HepG2 (cell line): Measurements from ENCODE around the gene SPACA4. TPM values are rescaled to one million over a fixed set of nuclear protein-coding genes. Genes with fewer than 3 reads are reported as not detected.
A peak's percentile ranks its signal among the peaks of the same experiment; 100 is the strongest.

ENCODE experiments used
- BRCA1 ChIP-seq: sonication (generic); formaldehyde crosslinking; IDR thresholded peaks from 2 replicates; pipeline ENCODE4 v1.4.0; 2020; ENCODE audit warnings: missing genetic modification reagents
- CCAR2 ChIP-seq: fragments of 200-400 bp; formaldehyde crosslinking; optimal IDR thresholded peaks from 2 replicates; pipeline ENCODE3; 2018; ENCODE audit warnings: low read depth, mild to moderate bottlenecking, low read length, moderate library complexity
- DNMT3B ChIP-seq: conservative IDR thresholded peaks from 2 replicates; pipeline ENCODE4 v1.6.1; 2016; ENCODE audit warnings: missing biosample characterization, control low read depth
- GPN1 ChIP-seq: sonication (generic); formaldehyde crosslinking; IDR thresholded peaks from 2 replicates; pipeline ENCODE4 v1.5.1; 2020; ENCODE audit warnings: missing genetic modification reagents, borderline replicate concordance
- HDAC6 ChIP-seq: fragments of 200-600 bp; sonication (generic); IDR thresholded peaks from 2 replicates; pipeline ENCODE4 v1.7.0; 2017; ENCODE audit warnings: mild to moderate bottlenecking, antibody characterized with exemption, low read length, low read depth
- HOXA3 ChIP-seq: sonication (generic); formaldehyde crosslinking; IDR thresholded peaks from 2 replicates; pipeline ENCODE4 v1.5.0; 2020; ENCODE audit warnings: missing genetic modification reagents
- MAFG ChIP-seq: sonication (generic); formaldehyde crosslinking; IDR thresholded peaks from 2 replicates; pipeline ENCODE4 v1.5.1; 2020; ENCODE audit warnings: mild to moderate bottlenecking, missing genetic modification reagents
- SETDB1 ChIP-seq: sonication (generic); formaldehyde crosslinking; IDR thresholded peaks from 2 replicates; pipeline ENCODE4 v1.5.1; 2020; ENCODE audit warnings: missing genetic modification reagents, mild to moderate bottlenecking, borderline replicate concordance
- TRIM24 ChIP-seq: sonication (generic); formaldehyde crosslinking; IDR thresholded peaks from 2 replicates; pipeline ENCODE4 v1.8.0; 2022; ENCODE audit warnings: mild to moderate bottlenecking, missing genetic modification reagents
- ZNF232 ChIP-seq: sonication (generic); formaldehyde crosslinking; IDR thresholded peaks from 2 replicates; pipeline ENCODE4 v1.4.0; 2020; ENCODE audit warnings: missing genetic modification reagents, borderline replicate concordance
- ZNF331 ChIP-seq: sonication (generic); formaldehyde crosslinking; IDR thresholded peaks from 2 replicates; pipeline ENCODE4 v1.4.0; 2020; ENCODE audit warnings: missing genetic modification reagents
- ZNF468 ChIP-seq: sonication (generic); formaldehyde crosslinking; IDR thresholded peaks from 2 replicates; pipeline ENCODE4 v1.8.0; 2022; ENCODE audit warnings: mild to moderate bottlenecking, moderate library complexity, missing genetic modification reagents
- ZNF616 ChIP-seq: sonication (generic); formaldehyde crosslinking; IDR thresholded peaks from 2 replicates; pipeline ENCODE4 v1.5.0; 2020; ENCODE audit warnings: low read depth, mild to moderate bottlenecking, missing genetic modification reagents
- ZNF775 ChIP-seq: sonication (generic); formaldehyde crosslinking; IDR thresholded peaks from 2 replicates; pipeline ENCODE4 v1.4.0; 2020; ENCODE audit warnings: missing genetic modification reagents, mild to moderate bottlenecking, moderate library complexity, borderline replicate concordance
- ZSCAN30 ChIP-seq: sonication (generic); formaldehyde crosslinking; IDR thresholded peaks from 2 replicates; pipeline ENCODE4 v1.5.0; 2020; ENCODE audit warnings: mild to moderate bottlenecking, missing genetic modification reagents
- polyA plus RNA-seq, 8 experiments: library from polyadenylated mRNA; depleted of rRNA in 3 of 8; stranded (reverse) in 7 of 8; unstranded in 1 of 8; fragments of >200 nt; fragmentation: Illumina TruSeq in 4 of 8; extraction: Trizol in 4 of 8; gene quantifications; 2 replicates each; pipeline versions ENCODE4 v1.2.1 to v1.2.3, GENCODE V29; 2011 to 2016; ENCODE audit warnings: low read depth in 4 of 8, missing spikeins in 1 of 8, mixed read lengths in 1 of 8; ENCODE audit not compliant: insufficient read depth in 1 of 8
- total RNA-seq, 5 experiments: library from RNA; depleted of rRNA; stranded (reverse); fragments of >200 nt; fragmentation: Illumina TruSeq; extraction: Trizol; gene quantifications; 2 replicates each; pipeline ENCODE4 v1.2.3, GENCODE V29; 2016; ENCODE audit warnings: low read depth in 1 of 5
- TF ChIP-seq, protein P1 (sequence below): sonication (generic); formaldehyde crosslinking; IDR thresholded peaks from 2 replicates; pipeline ENCODE4 v1.4.0; 2020; ENCODE audit warnings: mild to moderate bottlenecking, missing genetic modification reagents
- TF ChIP-seq, protein P2 (sequence below): sonication (generic); formaldehyde crosslinking; IDR thresholded peaks from 2 replicates; pipeline ENCODE4 v1.5.0; 2020; ENCODE audit warnings: mild to moderate bottlenecking, missing genetic modification reagents
- TF ChIP-seq, protein P3 (sequence below): sonication (generic); formaldehyde crosslinking; IDR thresholded peaks from 2 replicates; pipeline ENCODE4 v1.9.0; 2021; ENCODE audit warnings: missing genetic modification reagents, borderline replicate concordance
- TF ChIP-seq, protein P4 (sequence below): sonication (generic); formaldehyde crosslinking; IDR thresholded peaks from 2 replicates; pipeline ENCODE4 v1.4.0; 2020; ENCODE audit warnings: missing genetic modification reagents, borderline replicate concordance

SPACA4 gene
- total and polyA plus RNA-seq, 2 of the 13 experiments (the other 11 are each of a cell fraction or from before 2014, with no cell fraction given): not detected

- TF ChIP-seq, protein P1, sequence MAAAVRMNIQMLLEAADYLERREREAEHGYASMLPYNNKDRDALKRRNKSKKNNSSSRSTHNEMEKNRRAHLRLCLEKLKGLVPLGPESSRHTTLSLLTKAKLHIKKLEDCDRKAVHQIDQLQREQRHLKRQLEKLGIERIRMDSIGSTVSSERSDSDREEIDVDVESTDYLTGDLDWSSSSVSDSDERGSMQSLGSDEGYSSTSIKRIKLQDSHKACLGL (CRISPR knock-in tag): peak; percentile 75; the same call in 1 of the 2 replicates
- TF ChIP-seq ZNF331: 0 out of 2 replicates have a peak, but pooled peaks have one; percentile 11
- TF ChIP-seq ZNF468: 0 out of 2 replicates have a peak, but pooled peaks have one; percentile 69
- TF ChIP-seq TRIM24 (CRISPR knock-in tag): no peak
- TF ChIP-seq GPN1 (CRISPR knock-in tag): no peak
- TF ChIP-seq, protein P2, sequence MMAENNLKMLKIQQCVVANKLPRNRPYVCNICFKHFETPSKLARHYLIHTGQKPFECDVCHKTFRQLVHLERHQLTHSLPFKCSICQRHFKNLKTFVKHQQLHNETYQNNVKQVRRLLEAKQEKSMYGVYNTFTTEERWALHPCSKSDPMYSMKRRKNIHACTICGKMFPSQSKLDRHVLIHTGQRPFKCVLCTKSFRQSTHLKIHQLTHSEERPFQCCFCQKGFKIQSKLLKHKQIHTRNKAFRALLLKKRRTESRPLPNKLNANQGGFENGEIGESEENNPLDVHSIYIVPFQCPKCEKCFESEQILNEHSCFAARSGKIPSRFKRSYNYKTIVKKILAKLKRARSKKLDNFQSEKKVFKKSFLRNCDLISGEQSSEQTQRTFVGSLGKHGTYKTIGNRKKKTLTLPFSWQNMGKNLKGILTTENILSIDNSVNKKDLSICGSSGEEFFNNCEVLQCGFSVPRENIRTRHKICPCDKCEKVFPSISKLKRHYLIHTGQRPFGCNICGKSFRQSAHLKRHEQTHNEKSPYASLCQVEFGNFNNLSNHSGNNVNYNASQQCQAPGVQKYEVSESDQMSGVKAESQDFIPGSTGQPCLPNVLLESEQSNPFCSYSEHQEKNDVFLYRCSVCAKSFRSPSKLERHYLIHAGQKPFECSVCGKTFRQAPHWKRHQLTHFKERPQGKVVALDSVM (CRISPR knock-in tag): peak; percentile 68; the same call in 1 of the 2 replicates
- TF ChIP-seq CCAR2: no peak
- no peak; the same call in 1 of the 2 replicates for TF ChIP-seq HOXA3 (CRISPR knock-in tag)
- TF ChIP-seq, protein P3, sequence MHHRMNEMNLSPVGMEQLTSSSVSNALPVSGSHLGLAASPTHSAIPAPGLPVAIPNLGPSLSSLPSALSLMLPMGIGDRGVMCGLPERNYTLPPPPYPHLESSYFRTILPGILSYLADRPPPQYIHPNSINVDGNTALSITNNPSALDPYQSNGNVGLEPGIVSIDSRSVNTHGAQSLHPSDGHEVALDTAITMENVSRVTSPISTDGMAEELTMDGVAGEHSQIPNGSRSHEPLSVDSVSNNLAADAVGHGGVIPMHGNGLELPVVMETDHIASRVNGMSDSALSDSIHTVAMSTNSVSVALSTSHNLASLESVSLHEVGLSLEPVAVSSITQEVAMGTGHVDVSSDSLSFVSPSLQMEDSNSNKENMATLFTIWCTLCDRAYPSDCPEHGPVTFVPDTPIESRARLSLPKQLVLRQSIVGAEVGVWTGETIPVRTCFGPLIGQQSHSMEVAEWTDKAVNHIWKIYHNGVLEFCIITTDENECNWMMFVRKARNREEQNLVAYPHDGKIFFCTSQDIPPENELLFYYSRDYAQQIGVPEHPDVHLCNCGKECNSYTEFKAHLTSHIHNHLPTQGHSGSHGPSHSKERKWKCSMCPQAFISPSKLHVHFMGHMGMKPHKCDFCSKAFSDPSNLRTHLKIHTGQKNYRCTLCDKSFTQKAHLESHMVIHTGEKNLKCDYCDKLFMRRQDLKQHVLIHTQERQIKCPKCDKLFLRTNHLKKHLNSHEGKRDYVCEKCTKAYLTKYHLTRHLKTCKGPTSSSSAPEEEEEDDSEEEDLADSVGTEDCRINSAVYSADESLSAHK (CRISPR knock-in tag): no peak
- TF ChIP-seq ZNF232 (CRISPR knock-in tag): no peak
- TF ChIP-seq ZNF775 (CRISPR knock-in tag): peak; percentile 55; the same call in 1 of the 2 replicates
- TF ChIP-seq MAFG: no peak
- TF ChIP-seq, protein P4, sequence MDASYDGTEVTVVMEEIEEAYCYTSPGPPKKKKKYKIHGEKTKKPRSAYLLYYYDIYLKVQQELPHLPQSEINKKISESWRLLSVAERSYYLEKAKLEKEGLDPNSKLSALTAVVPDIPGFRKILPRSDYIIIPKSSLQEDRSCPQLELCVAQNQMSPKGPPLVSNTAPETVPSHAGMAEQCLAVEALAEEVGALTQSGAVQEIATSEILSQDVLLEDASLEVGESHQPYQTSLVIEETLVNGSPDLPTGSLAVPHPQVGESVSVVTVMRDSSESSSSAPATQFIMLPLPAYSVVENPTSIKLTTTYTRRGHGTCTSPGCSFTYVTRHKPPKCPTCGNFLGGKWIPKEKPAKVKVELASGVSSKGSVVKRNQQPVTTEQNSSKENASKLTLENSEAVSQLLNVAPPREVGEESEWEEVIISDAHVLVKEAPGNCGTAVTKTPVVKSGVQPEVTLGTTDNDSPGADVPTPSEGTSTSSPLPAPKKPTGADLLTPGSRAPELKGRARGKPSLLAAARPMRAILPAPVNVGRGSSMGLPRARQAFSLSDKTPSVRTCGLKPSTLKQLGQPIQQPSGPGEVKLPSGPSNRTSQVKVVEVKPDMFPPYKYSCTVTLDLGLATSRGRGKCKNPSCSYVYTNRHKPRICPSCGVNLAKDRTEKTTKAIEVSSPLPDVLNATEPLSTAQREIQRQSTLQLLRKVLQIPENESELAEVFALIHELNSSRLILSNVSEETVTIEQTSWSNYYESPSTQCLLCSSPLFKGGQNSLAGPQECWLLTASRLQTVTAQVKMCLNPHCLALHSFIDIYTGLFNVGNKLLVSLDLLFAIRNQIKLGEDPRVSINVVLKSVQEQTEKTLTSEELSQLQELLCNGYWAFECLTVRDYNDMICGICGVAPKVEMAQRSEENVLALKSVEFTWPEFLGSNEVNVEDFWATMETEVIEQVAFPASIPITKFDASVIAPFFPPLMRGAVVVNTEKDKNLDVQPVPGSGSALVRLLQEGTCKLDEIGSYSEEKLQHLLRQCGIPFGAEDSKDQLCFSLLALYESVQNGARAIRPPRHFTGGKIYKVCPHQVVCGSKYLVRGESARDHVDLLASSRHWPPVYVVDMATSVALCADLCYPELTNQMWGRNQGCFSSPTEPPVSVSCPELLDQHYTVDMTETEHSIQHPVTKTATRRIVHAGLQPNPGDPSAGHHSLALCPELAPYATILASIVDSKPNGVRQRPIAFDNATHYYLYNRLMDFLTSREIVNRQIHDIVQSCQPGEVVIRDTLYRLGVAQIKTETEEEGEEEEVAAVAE: peak; percentile 95
- no peak; the same call in 1 of the 2 replicates for TF ChIP-seq ZSCAN30 (CRISPR knock-in tag)
- TF ChIP-seq HDAC6: no peak
- TF ChIP-seq DNMT3B: 0 out of 2 replicates have a peak, but pooled peaks have one; percentile 47
- TF ChIP-seq ZNF616 (CRISPR knock-in tag): peak; percentile 90; the same call in 1 of the 2 replicates
- TF ChIP-seq SETDB1 (CRISPR knock-in tag): no peak
- TF ChIP-seq BRCA1 (CRISPR knock-in tag): no peak
Measured at GRCh38 chr19:48637449-48637947, 31.0 kb downstream of the SPACA4 start (continued).
